Kasumi-1 (cell line): ENCODE measurements around the gene TANC1.
A peak's percentile ranks its signal among the peaks of the same experiment; 100 is the strongest.

Experiments used
- DNase-seq, 2 experiments: peaks; one replicate each; lab custom pipeline; 2025; lab: John Stamatoyannopoulos, UW

The TANC1 gene

GRCh38 chr2:158962074-158962473, 6.4 kb upstream of the TANC1 start:
- DNase-seq: no peak

GRCh38 chr2:158963071-158963470, 5.4 kb upstream of the TANC1 start:
- DNase-seq: no peak

- DNase-seq: no peak
Observed at GRCh38 chr2:158965107-158965506, 3.3 kb upstream of the TANC1 start.

GRCh38 chr2:158965641-158966040, 2.8 kb upstream of the TANC1 start:
- DNase-seq: no peak

- DNase-seq: no peak
Observed at GRCh38 chr2:158966312-158966711, 2.1 kb upstream of the TANC1 start.

- DNase-seq: no peak
Observed at GRCh38 chr2:158967114-158967730, 1.2 kb upstream of the TANC1 start.

- DNase-seq: peak; percentile 34 to 42
Observed at GRCh38 chr2:158967731-158968395, 577 bp upstream of the TANC1 start.

GRCh38 chr2:158969162-158969714, 798 bp downstream of the TANC1 start:
- DNase-seq: peak in 1 of 2 experiments; percentile 27

GRCh38 chr2:158969715-158970240, 1.3 kb downstream of the TANC1 start:
- DNase-seq: peak; percentile 25 to 41

GRCh38 chr2:158970241-158970751, 1.9 kb downstream of the TANC1 start:
- DNase-seq: no peak

- DNase-seq: no peak
Observed at GRCh38 chr2:158973116-158973956, 4.9 kb downstream of the TANC1 start.

GRCh38 chr2:158975271-158975921, 7.0 kb downstream of the TANC1 start:
- DNase-seq: no peak

GRCh38 chr2:158979772-158980171, 11.3 kb downstream of the TANC1 start:
- DNase-seq: no peak

GRCh38 chr2:158984604-158985135, 16.2 kb downstream of the TANC1 start:
- DNase-seq: no peak

- DNase-seq: no peak
Observed at GRCh38 chr2:158988501-158988900, 20.1 kb downstream of the TANC1 start.

GRCh38 chr2:158989165-158989564, 20.7 kb downstream of the TANC1 start:
- DNase-seq: no peak

GRCh38 chr2:158990397-158991214, 22.2 kb downstream of the TANC1 start:
- DNase-seq: no peak

GRCh38 chr2:158993030-158993429, 24.6 kb downstream of the TANC1 start:
- no peak for DNase-seq

GRCh38 chr2:158993721-158994587, 25.5 kb downstream of the TANC1 start:
- no peak for DNase-seq
